GM19467 (cell line): ENCODE data around the gene SEC22A.

Source experiments
- ATAC-seq: cut with Tn5 transposase; IDR thresholded peaks from one replicate; pipeline ENCODE4 v1.9.1; 2021; ENCODE audit warnings: mild to moderate bottlenecking, moderate library complexity; ENCODE audit not compliant: unreplicated experiment

Gene SEC22A

DNA sequence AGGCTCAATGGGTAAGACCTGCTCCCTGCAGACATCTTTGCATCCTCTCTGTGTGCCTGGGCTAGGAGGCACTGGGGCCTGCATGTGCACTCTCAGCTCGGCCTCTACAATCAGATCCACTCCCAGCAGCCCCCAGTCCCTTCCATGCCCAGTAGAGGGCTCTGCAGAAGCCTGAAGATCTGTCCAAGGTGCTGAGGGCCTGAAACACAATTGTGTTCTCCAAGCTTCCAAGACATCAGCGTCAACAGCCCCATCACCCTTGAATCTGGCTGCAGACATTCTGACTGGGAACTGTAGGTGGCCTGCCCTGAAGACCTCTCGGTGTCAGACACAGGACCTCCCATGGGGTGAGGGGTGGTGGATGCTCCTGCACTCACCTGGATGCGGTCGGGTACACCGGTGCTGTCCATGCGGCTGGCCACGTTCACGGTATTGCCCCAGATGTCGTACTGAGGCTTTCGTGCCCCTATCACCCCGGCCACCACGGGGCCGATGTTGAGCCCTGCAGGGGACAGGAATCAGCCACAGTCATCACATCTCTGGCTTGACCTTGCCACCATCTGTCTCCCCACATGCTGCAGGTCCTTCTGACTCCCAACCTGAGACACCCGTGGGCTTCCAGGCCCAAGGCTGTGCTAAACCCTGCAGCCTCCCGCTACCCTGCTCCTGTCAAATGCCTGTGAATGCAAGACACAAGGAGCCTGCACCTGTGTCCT lies 84.7 kb downstream of the SEC22A start:
- no peak for ATAC-seq

DNA sequence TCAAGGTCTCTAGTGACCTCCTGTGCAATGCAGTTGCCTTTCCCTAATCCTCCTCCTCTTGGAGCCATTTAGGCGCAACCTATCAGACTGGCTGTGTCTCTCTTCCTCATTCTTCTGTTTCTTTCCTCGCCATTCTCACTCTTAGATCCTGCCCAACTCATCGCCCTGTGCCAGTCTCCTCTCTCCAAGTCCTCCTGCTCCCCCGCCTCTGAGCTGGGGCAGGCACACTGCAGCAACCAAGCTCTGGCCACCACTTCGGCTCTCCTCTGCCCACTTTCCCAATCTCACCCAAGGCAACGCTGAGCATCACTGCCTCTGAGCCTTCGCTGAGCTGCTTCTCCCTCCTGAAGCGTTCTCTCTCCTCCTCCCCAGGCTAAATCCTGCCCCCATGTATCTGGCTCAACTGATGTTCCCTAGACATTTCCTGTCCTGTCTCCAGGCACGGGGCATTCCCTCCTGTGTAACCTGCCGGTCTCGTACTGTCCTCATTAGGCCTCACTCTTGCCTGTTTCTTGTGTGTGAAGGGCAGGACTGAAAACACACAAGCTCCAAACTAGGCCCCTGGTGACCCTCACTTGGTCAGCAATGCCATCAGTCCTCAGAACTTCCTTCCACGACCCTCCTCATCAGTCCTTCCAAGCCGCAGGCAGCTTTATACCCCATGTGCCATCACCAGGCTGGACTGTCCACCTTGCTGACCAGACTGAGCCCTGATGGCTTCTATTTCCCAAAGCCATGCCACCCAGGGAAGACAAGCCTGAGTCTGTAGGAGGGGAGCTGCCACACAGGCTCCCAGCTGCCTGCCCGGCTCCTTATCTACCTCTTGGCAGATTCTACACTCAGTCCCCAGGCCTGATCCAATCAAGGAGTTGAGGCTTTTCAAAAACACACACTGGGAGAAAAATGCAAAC lies 85.6 kb downstream of the SEC22A start:
- no peak for ATAC-seq

DNA sequence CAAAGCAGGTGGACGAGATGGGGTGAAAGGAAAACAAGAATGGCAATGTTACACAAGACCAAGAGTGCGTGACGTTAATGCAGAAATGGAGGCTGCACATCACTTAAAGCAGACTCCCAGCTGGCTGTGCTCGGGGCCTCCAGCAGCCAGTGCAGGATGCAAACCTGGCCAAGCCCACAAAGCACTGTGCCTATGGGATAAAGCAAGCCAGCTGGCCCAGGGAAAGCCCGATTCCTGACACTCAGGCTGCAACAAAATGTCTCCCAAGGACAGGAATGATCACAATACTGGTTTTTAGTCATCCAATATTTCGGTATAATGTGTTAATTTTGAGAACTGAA lies 86.2 kb downstream of the SEC22A start:
- no peak for ATAC-seq

DNA sequence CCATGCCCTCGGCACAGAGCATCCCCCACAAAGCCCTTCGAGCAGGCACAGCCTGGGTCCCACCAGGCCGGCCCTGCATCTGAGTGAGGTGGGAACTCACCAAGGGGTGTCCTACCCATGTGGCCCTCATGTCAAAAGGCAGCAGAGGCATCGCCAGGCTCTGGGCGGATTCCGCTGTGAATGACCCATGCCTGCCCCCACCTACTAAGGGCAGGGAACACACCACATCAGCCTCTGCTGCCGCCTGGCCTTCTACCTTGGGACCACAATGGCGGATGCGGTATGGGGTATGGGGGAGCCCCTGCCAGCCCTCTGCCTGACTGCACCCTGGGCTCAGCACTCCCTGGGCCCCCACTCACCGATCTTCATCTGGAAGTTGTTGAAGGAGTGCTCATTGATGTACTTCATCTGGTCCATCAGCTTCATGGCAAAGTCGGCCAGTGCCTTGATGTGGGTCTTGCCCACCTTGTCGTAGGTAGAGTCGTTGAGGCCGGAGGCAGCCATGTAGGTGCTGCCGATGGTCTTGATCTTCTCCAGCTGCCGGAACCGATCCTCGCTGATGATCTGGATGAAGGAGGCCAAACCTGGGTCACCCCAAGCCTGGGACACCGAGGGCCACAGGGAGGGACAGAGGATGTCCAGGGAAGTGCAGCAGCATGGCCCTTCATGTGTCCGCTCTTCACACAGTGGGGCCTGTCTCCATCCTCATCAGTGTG lies 87.8 kb downstream of the SEC22A start:
- no peak for ATAC-seq

DNA sequence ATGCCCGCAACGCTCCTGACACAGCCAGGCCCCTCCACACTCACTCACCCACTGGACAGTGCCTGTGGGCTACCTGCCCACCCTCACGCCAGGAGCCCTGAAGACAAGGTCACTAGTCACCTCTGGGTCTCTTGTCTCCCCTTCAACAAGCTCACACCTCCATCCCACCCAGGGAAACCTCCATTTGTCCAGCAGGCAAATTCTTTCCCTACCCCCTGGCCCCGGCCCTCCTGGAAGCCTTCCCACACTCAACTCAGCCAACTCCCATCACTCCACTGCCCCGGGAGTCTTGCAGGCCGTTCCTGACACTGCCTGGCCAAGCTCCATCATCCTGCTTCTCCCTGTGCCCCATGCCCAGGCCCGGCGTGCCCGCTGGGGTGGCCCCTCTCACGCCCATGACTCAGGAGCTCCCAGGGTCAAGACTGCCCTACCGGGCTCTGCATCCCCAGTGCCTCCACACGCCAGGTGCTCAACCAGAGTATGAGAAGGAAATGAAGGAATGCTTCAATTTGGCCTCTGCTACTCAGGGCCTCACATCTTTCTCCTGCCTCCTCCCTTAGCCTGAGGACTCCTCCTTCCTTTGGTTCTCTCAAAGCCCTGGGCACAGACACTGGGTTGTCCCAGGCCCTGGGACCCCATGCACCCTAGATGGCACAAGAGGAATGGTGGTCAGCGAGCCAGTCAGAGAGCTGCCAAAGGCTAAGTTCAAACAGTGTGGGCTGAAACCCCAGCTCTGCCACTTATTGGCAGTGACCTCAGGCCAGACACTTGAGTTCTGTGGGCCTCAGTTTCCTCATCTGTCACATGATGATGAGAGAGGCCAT lies 88.6 kb downstream of the SEC22A start:
- ATAC-seq, result no peak

DNA sequence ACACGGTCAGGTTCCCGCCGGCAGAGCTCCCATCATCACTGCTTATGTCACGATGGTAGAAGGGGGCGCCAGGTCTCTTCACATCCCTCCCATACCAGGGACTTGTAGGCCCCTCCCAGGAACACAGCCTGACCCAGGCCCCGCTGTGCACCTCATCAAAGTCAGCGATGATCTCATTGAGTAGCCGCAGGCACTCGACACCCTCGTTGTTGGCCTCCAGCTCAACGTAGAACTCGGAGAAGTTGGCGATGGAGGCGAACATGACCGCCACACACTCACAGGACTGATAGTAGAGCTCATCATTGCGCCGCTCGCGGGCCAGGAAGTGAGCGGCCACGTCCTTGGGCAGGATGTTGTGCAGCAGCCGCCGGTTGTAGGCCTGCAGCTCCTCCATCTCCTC lies 89.2 kb downstream of the SEC22A start:
- ATAC-seq, result no peak

DNA sequence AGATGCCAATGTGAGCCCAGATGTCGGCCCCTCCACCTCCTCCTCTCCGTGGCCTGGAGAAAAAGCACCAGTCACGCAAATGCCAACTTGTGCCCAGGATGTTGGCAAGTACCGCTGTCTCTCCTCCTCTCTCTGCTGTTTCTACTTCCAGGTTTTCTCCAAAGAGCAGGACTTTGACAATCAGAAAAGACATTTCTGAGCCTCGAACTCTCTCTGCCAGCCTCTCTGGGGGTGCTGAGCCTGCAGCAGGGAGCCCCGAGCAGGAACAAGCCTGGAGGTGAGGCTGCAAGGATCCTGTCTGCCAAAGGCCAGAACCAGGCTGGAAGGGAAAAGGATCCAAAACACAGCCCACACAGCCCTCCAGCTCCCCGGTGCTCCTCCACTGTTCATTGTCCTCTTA lies 89.7 kb downstream of the SEC22A start:
- no peak for ATAC-seq

DNA sequence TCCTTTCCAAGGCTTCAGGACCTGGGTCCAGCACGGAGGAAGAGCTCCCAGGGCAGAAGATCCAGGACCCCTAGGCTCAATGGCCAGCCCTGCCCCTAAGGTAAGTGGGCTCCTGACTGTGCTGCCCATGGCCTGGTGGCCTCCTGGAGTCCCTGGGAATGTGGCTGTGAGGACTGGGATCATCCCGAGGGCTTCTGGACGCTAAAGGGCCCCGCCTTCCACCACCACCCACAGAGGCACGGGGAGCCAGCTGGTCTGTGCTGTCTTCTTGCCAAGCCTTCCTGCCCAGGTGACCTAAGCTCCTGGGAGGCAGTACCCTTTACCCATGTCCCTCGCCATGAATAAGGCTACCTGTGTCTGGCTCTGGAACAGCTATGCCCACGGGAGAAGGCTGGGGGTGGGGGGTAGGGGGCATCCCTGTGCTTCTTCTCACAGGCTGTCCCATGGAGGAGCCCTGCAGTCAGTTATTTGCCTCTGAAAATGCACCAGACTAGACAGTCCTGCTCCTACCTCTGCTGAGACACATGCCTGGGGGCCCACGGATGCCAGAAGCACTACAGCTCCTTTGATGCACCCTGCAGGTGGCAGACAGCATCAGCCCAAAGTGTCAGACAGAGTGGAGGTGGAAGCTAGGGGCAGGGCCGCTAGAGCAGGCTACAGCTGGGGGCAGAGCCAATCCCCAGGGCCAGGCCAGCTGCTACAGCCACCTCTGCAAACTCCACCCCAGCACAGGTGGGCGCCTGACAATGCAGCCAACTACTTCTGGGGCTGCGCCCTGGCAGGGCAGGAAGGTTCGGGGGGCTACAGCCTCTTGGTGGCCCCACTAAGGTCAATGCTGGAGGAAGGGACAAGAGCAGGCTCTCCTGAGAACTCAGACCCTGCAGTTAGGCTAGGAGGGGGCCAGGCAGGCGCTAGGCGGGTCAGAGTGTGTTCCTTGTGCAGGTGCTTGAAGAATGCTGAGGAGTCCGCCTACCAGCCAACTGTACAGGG lies 90.9 kb downstream of the SEC22A start:
- ATAC-seq, result no peak

DNA sequence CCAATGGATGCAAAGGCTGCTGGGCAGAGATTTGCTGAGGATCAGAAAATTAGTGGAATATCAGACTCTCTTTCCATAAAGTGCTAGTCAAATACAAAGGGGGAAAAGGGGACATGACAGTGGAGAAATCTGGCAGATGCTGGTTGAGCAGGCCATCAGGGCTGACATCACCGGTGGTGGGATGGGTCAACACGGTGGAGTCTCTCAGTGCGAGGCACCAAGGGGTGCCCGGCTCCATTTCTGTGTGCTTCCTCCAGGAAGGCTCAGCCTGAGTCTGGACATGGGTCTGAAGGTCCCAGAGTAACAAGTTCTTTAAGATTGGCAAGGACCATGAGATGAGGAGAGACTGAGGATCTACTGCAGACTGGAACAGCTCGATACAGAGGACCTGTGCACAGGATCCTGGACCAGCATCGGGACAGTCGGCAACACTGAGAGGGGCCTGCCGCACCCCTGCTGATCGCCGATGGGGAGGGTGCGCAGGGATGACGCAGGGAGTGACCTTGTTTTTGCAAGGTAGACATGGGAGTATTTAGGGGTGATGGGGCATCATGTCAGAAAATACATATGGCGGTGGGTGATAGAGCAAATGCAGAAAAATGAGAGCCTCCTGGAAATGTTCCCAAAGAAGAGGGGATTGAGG lies 92.7 kb downstream of the SEC22A start:
- ATAC-seq, result no peak

DNA sequence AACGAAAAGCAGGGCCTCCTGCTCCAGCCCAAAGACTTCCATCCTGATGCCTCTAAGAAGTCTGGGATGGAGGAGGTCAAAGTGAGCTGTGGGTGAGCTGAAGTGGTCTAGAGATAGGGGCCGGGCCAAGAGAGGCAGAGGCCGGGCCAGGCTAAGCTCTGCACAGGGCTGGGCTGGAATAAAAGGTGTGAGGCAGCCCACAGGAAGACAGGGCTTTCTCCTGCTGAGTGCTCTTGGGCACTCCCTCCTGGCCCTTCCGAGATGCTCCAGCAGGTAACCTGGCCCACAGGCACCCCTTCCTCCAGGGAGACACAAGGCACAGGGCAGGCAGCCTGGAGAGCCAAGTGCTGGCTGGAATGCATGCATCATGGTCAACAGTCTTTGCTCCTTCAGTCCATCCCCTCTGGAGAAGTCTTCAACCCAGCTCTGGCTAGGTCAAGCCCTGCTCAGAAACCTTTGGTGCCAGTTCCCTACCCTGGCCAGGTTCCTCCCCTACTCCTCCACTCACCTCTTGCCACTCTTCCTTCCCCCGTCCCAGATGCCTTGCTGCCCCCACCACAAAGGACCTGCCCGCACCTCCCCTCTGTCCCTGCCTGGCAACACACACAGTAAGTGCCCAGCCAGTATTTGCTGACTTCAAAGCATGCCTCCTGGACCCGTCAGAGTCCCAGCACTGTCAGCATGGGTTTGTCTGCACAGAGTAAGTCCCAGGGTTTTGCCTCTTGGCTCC lies 93.6 kb downstream of the SEC22A start:
- no peak for ATAC-seq

DNA sequence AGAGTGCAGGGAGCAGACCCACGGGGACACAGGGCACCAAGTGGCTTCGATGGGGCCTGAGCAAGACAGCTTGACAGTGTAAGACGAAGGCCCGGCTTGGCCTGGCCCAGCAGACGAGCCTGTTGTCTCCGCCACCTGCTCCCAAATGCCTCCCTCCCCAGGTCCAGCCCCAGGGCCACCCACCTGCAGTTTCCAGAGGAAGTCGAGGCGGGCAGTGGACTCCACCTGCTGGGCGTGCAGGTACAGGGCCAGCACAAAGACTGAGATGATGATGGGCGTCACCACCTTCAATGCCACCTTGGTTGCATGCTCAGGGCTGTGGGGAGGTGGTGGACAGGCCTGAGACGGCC lies 94.1 kb downstream of the SEC22A start:
- no peak for ATAC-seq

DNA sequence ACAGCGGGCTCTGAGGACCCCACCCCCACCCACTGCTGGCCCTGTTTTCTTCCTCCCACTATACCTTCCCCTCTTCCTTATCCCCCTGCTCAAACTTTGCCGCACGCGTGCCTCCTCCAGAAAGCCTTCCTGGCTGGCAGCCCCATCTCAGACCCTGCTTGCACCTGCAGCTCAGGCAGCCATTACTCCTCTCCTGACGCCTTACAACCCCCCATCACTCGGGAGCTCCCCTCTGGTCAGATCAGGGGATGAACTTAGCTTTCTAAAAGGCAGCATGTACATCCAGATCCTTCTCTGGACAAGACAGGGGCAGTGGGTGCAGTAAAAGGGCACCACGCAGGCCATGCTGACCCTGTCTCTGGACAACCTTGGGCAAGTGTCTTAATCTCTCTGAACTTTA lies 94.5 kb downstream of the SEC22A start:
- ATAC-seq, result no peak

DNA sequence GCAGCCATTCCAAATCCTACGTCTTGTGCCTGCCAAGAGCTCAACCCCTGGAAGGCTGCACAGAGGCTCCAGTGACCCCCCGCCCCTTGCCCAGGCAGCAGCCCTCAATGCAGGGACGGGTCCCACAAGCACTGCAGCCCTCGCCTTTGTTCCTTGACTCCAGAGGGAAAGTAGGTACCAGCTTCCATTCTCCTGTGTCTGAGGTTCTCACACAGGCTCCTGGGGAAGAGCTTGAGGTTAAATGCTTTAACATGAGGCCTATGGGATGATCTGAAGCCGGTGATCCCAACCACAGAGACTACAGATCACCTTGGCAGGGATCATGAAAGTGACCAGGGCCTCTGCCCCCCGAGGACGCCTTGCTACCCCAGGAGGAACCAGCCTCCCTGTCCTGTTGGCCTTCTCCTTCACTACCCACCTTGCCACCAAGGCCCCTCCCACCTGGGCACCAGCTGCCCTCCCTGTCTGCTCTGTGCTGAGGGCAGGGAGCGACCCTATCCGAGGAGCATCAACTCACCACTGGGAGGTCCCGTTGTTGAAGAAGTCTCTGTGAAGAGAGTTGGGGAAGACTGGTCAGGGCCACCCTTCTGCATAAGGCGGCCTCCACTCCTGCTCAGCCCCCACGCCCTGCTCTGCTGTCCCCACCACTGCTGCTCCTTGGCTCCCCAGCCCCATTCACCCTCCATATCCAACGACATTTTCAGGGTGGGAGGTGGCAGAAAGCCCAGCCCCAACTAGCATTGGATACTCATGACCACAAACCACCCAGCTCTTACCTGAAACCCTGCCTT lies 95.3 kb downstream of the SEC22A start:
- no peak for ATAC-seq

DNA sequence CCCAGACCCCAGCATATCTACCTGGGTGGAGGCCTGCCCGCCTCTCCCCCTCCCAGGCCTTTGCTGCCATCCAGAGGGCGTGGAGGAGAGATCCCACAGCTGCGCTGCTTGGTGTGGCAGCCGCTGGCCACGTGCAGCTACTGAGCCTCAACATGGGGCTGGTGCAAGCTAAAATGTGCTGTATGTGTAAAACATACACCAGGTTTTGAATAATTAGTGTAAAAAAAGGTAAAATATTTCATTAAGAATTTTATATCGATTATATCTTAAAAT lies 95.8 kb downstream of the SEC22A start:
- no peak for ATAC-seq

DNA sequence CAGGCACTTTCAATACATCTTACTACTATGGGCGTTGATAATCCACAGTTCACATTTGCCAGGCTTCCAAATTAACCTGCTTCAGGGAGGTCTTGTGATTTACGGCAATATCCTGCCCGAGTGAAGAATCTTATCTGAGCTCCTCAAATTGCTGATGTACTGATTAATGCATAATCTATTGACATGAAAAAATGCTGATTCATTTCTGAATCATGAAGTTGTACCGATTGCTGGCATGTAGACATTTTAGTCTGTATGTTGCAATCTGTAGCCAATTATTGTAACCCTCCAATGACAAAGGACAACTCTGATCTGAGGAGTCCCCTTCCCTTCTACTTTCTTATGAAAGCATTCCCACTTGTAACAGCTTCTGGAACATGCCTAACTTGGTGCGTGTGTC lies 97.2 kb downstream of the SEC22A start:
- no peak for ATAC-seq

DNA sequence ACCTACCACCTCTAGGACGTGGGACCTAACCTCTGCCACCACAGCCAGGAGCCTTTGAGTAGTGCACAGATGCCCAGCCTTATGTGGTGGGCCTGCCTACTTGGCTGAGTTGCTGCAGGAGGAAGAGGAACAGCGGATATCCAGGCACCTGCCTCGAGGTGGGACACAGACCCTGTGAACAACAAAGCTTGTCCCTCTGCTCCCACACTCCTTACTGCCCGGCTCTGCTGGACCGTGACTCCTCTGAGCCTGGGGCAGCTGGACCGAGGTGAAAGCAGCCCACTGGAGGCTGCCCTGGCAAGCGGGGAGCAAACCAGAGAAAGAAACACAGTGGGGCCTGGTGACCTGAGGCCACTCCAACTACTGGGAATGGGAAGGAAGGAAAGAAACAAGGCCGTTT lies 97.8 kb downstream of the SEC22A start:
- ATAC-seq, result no peak

DNA sequence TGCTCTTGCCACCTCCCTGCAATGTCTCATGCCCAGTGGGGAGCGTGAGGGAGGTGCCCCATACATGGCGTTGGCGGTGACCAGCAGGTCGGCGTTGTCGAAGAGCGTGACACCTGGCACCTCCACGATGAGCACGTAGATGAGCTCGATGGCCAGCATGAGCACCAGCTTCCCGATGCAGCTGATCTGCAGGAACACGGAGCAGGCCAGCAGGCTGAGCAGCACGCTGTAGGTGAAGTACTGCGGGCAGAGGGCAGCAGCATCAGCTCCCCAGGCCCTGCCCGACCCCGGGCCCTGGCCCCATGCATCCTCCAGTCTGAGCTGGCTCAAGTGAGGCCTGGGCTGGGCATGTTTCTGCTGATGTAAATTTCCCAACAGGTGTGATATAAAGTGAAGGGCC lies 98.3 kb downstream of the SEC22A start:
- ATAC-seq, result no peak

DNA sequence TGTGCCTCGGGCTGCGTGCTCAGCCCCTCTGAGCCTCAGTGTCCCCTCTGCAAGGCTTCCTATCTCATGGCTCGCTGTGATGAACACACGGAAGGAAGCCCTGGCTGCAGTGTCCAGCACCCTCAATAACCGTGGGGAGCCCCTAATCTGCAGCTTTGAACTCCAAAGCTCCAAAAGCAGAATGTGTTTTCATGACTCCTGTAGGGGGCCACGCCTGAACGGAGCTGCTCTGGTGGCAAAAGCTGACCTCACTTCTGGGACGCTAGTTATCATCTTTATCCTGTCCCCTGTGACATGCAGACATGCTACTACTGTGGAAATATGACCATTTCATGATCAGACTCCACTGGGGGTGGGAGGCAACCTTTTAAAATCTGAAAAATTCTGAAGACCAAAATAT lies 98.8 kb downstream of the SEC22A start:
- no peak for ATAC-seq
